OCI-LY3 (cell line): ENCODE results near the gene MAP3K5.

Experiments
- EZH2phosphoT487 ChIP-seq: fragments of 200-600 bp; shearing (Covaris generic); IDR thresholded peaks from 2 replicates; pipeline ENCODE4 v1.6.1; 2018; ENCODE audit warnings: antibody characterized with exemption, mixed run types, low read depth
- TF ChIP-seq, protein P1 (sequence below): fragments of 200-600, 300-600 bp; sonication (generic); IDR thresholded peaks from 2 replicates; pipeline ENCODE4 v1.5.1; 2014; ENCODE audit warnings: antibody characterized with exemption, low read length, low read depth

DNA sequence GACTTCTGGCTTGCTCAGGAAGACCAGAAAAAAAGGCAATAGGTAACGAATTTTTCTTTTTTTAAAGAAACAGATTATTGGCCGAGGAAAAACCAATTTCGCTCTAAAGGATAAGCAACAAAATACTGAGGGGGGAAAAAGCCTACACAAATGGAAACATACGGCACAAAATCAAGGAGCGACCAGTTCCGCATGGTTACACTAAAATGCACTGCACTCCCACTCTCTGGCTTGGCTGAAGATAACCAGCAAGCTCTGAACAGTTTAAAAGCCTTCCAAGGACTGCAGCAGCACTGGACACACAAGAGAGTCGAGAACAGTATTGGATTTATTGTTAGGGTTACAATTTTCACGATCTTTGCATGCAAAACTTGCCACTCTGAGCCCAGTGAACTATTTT lies 241.2 kb downstream of the MAP3K5 start:
- TF ChIP-seq, protein P1, sequence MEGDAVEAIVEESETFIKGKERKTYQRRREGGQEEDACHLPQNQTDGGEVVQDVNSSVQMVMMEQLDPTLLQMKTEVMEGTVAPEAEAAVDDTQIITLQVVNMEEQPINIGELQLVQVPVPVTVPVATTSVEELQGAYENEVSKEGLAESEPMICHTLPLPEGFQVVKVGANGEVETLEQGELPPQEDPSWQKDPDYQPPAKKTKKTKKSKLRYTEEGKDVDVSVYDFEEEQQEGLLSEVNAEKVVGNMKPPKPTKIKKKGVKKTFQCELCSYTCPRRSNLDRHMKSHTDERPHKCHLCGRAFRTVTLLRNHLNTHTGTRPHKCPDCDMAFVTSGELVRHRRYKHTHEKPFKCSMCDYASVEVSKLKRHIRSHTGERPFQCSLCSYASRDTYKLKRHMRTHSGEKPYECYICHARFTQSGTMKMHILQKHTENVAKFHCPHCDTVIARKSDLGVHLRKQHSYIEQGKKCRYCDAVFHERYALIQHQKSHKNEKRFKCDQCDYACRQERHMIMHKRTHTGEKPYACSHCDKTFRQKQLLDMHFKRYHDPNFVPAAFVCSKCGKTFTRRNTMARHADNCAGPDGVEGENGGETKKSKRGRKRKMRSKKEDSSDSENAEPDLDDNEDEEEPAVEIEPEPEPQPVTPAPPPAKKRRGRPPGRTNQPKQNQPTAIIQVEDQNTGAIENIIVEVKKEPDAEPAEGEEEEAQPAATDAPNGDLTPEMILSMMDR = no peak
- TF ChIP-seq EZH2phosphoT487 = no peak
